ENCODE measurements around the gene PTPRO. TPM values are rescaled to one million over a fixed set of nuclear protein-coding genes. Genes with fewer than 3 reads are reported as not detected.

The PTPRO gene
- under 1 TPM; 0.17 to 0.25 TPM for total RNA-seq

DNA sequence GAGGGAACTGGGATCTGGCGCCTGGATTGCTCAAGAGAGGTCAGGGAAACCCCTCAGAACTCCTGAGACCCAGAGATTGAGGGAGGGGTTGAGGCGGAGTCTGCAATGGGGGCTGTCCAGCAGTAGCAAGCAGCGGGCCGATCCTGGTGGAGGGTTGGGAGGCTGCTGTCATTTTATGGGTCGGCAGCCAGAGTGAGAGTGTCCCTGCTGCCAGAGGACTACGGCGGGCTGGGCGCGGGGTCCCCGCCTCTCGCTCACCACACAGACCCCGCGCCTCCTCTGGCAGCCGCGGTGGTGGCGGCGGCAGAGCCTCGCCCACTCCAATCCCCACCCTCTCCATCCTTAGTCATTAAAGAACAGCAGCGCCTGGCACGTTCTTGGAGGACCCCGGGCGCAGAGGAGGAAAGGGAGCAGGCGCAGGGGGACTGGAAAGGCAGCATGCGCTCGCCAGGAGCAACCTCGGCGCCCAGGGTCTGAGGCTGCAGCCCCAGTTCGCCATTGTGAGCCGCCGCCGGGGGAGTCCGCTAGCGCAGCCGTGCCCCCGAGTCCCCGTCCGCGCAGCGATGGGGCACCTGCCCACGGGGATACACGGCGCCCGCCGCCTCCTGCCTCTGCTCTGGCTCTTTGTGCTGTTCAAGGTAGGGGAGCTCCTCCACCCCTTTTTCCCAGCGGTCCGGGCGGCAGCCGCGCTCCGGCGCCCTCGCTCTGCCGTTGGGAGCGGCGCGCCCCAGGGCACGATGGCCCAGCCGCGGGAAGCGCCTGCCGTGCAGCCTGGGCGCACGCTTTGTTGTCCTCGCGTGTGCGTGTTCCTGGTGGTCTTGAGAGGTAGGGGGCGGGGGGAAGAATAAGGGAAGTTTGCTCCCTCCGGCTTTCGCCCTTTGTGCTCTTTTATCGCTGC is at the start of gene PTPRO:
TSS of gene PTPRO (plus strand) at position 345 of the 898 bp plus-strand sequence.
- H3K27ac Mint-ChIP-seq: no peak within 1 kb of the TSS
- H3K27me3 Mint-ChIP-seq (ENCODE audit: low read depth): peaks cover 29% of the 10 kb centered on the region
- no peaks in the 10 kb centered on the region for H3K36me3 Mint-ChIP-seq (ENCODE audit: low read depth)
- H3K9me3 Mint-ChIP-seq: no peaks in the 10 kb centered on the region
- H3K4me1 Mint-ChIP-seq (ENCODE audit: low read depth): peaks cover 10% of the 10 kb centered on the region
- peak within 1 kb of the TSS; percentile 46 for H3K4me3 Mint-ChIP-seq
- CTCF ChIA-PET: no interaction called here
- intact Hi-C loops (cut with micrococcal nuclease): no loop called here
- no peak for DNase-seq

DNA sequence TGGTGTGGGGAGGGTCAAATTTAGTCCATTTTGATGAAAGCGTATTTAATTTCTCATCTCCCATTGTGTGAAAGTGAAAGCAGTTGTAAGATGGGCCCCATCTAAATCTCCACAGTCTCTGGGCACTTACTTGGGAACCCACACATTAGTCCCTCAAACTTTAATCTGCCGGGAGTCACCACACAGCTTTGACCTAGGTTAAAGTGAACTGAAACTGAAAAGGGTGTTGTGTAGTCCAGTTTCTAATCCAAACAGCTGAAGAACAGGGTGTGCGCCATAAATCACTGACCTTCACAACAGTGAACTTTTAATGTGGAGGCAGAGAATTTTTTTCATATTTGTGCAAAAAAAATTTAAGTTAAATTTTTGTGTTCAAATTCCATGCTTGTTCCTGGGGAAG is 48.4 kb upstream of the PTPRO start:
- Mint-ChIP-seq H3K4me1 (ENCODE audit: low read depth) (peaks cover 1% of the 10 kb centered on the region), H3K9me3 (no peaks in the 10 kb centered on the region), H3K27me3 (ENCODE audit: low read depth) (peaks cover 3% of the 10 kb centered on the region), H3K4me3 (no peak overlapping the region), H3K36me3 (ENCODE audit: low read depth) (no peaks in the 10 kb centered on the region), H3K27ac (no peak overlapping the region)
- intact Hi-C loops (cut with micrococcal nuclease): no loop called here
- no peak for DNase-seq
- CTCF ChIA-PET: interaction anchor here (0.6 kb wide), 1 partner anchor 583 kb away, joined by 4 read pairs; no protein-coding TSS in a partner anchor

DNA sequence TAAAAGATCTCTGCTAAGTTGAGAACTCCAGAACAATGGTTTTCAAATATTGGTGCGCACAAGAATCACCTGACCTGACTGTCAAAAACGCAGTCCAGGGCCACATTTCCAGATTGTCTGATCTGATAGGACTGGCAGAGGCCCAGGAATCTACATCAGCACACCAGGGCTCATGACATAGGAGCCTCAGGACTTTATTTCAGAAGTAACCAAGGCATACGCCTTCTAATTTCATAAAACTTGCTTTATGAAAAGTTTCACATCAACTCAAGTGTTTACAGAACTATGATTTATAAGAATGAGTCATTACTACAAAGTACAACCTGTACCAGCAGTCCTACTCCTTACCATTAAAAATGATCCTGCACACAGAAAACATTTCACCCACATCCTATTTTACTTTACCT is 47.7 kb upstream of the PTPRO start:
- no peaks in the 10 kb centered on the region for H3K9me3 Mint-ChIP-seq
- peaks cover 3% of the 10 kb centered on the region for H3K27me3 Mint-ChIP-seq (ENCODE audit: low read depth)
- no peak overlapping the region for H3K27ac Mint-ChIP-seq
- H3K36me3 Mint-ChIP-seq (ENCODE audit: low read depth): no peaks in the 10 kb centered on the region
- no peak overlapping the region for H3K4me3 Mint-ChIP-seq
- CTCF ChIA-PET: interaction anchor here (0.5 to 3.7 kb wide), 4 partner anchors 26 to 314 kb away, joined by 4 to 21 read pairs (median 6); no protein-coding TSS in a partner anchor
- H3K4me1 Mint-ChIP-seq (ENCODE audit: low read depth): peaks cover 3% of the 10 kb centered on the region
- intact Hi-C loops (cut with micrococcal nuclease): no loop called here
- no peak for DNase-seq

DNA sequence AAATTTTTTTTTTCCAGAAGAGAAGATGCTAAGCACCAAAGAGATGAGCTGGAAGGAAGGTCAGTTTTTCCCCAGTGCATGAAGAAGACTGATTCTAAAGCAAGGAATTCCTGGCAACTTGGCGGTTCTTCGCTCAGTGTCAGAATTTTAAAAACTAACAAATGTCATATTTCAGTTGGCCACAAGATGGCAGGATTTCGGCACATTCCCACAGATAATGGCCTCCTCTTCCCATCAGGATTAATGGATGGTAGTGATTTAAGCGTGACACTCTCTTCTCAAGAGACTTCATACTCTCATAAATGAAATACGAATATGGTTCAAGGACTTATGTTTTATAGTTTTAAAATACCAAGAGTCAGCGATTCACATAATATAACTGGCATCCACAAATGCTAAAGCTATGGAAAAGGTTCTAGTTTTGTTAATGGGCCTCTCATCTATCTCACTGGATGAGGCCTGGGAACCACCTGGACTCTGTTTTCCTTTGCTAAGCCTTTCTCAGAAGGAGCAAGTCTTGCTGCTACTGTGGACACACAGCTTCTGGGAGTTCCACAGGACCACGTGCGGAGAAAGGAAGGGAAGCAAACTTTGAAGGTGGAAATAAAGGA is 46.1 kb upstream of the PTPRO start:
- no peak overlapping the region for H3K27ac Mint-ChIP-seq
- no peak for DNase-seq
- no peak overlapping the region for H3K4me3 Mint-ChIP-seq
- no peaks in the 10 kb centered on the region for H3K9me3 Mint-ChIP-seq
- peaks cover 3% of the 10 kb centered on the region for H3K4me1 Mint-ChIP-seq (ENCODE audit: low read depth)
- no peaks in the 10 kb centered on the region for H3K36me3 Mint-ChIP-seq (ENCODE audit: low read depth)
- H3K27me3 Mint-ChIP-seq (ENCODE audit: low read depth): peaks cover 5% of the 10 kb centered on the region
- intact Hi-C loops (cut with micrococcal nuclease): loop anchor here (1.0 kb wide), 4 partner anchors 246 to 580 kb away; no protein-coding TSS in a partner anchor
- CTCF ChIA-PET: interaction anchor here (0.7 to 4.0 kb wide), 19 partner anchors 9 to 478 kb away, joined by 3 to 26 read pairs (median 5); partner anchors contain the start of gene RERG

DNA sequence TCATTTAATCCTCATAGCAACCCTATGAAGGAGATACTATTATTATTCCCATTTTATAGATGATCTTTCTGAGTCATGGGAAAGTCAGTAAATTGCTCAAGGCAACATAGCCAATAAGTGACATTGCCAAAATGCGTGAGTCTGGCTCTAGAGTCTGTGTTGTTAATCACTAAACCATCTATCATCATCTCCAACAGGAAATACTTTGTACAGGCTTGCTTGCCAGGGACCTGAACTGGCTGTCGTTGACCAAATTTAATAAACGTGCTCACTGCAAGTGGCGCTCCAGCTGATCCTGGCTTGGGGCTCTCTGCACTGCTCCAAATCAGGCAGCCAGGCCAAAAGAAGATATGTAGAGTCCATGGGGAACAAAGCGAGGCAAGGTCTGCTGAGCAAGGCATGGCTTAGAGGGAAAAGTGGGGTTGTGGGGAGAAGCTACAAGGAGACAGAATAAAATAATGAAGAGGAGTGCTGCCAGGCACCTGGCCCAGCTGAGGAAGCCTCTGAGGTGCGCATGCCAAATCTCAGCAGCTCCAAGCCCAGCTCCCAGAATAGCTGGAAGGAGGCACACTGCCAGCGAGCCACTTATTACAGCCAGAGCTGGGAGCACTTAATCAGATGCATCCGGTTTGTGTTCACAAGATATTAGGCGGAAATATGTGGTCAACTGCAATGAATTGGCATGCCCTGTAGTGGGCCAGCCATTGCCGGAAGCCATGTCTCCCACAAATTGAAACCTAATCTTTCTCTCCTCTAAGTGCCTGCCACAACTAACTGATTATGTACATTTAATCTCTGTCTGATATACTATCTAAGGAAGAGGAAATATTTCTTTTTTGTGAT is 43.3 kb upstream of the PTPRO start:
- intact Hi-C loops (cut with micrococcal nuclease): no loop called here
- Mint-ChIP-seq H3K4me3 (no peak overlapping the region), H3K27me3 (ENCODE audit: low read depth) (peaks cover 8% of the 10 kb centered on the region), H3K9me3 (no peaks in the 10 kb centered on the region), H3K36me3 (ENCODE audit: low read depth) (no peaks in the 10 kb centered on the region), H3K27ac (no peak overlapping the region), H3K4me1 (ENCODE audit: low read depth) (peaks cover 3% of the 10 kb centered on the region)
- DNase-seq: no peak
- CTCF ChIA-PET: interaction anchor here (0.8 to 4.0 kb wide), 6 partner anchors 9 to 578 kb away, joined by 3 to 26 read pairs (median 4); no protein-coding TSS in a partner anchor

DNA sequence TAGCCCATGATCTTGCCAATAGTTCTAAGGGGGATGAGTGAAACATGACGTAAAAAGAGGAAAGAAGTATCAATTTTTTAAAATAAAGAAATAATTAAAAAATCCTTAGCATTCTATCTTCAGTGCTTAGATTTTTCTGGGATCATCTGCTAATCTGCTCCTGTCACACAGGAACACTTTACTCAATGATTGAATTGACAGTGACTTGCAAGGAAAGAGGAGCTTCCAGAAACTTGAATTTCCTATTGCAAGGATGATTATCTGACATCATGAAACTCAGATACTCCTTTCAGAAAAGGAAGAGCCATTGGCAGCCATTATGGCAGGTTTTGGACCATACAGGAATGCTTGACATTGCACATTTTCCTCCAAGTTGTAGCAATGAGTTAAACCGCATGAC is 41.4 kb upstream of the PTPRO start:
- DNase-seq: no peak
- Mint-ChIP-seq H3K4me3 (no peak overlapping the region), H3K27ac (no peak overlapping the region), H3K36me3 (ENCODE audit: low read depth) (no peaks in the 10 kb centered on the region), H3K4me1 (ENCODE audit: low read depth) (peaks cover 3% of the 10 kb centered on the region), H3K9me3 (no peaks in the 10 kb centered on the region), H3K27me3 (ENCODE audit: low read depth) (peaks cover 8% of the 10 kb centered on the region)
- CTCF ChIA-PET: interaction anchor here (1.1 to 2.2 kb wide), 2 partner anchors 61 to 303 kb away, joined by 3 to 7 read pairs; no protein-coding TSS in a partner anchor
- intact Hi-C loops (cut with micrococcal nuclease): no loop called here

DNA sequence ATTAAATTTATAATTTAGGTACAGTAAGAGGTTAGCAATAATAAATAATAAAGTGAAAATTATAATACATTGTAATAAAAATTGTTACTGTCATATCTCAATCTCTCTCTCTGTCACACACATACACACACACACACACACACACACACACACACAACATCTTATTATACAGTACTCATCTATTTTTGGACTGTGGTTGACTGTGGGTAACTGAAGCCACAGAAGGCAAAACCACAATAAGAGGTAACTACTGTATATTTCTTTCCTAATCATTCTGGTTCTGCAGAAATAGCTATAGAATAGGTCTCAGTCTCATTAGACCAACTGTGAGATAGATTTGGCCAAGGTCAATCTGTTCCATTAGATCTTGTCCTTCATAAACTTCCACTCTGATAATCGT is 33.1 kb upstream of the PTPRO start:
- H3K4me3 Mint-ChIP-seq: no peak overlapping the region
- CTCF ChIA-PET: interaction anchor here (0.6 kb wide), 1 partner anchor 296 kb away, joined by 3 read pairs; no protein-coding TSS in a partner anchor
- no peaks in the 10 kb centered on the region for H3K36me3 Mint-ChIP-seq (ENCODE audit: low read depth)
- H3K27me3 Mint-ChIP-seq (ENCODE audit: low read depth): peaks cover 2% of the 10 kb centered on the region
- peaks cover 2% of the 10 kb centered on the region for H3K4me1 Mint-ChIP-seq (ENCODE audit: low read depth)
- intact Hi-C loops (cut with micrococcal nuclease): no loop called here
- no peaks in the 10 kb centered on the region for H3K9me3 Mint-ChIP-seq
- no peak overlapping the region for H3K27ac Mint-ChIP-seq
- no peak for DNase-seq

DNA sequence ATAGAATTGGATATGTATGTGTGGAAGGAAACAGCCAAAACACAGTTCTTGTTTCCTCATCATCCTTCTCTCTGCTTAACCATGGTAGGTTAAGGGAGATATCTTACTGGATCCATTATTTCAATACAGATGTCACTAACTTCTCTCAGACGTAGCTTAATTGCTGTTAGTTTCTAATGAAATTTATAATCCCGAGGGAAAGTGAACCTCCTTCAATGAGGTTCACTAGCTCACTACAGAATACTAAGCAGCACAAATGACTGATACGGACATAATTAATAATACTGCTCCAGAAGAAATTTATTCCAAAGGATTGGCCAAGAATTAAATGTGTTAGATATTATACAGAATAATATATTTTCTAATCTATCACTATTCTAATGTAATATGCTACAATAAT is 28.6 kb upstream of the PTPRO start:
- H3K9me3 Mint-ChIP-seq: no peaks in the 10 kb centered on the region
- peaks cover 6% of the 10 kb centered on the region for H3K27me3 Mint-ChIP-seq (ENCODE audit: low read depth)
- H3K4me1 Mint-ChIP-seq (ENCODE audit: low read depth): peaks cover 2% of the 10 kb centered on the region
- no peak overlapping the region for H3K27ac Mint-ChIP-seq
- H3K4me3 Mint-ChIP-seq: no peak overlapping the region
- CTCF ChIA-PET: no interaction called here
- no peak for DNase-seq
- intact Hi-C loops (cut with micrococcal nuclease): no loop called here
- H3K36me3 Mint-ChIP-seq (ENCODE audit: low read depth): no peaks in the 10 kb centered on the region

DNA sequence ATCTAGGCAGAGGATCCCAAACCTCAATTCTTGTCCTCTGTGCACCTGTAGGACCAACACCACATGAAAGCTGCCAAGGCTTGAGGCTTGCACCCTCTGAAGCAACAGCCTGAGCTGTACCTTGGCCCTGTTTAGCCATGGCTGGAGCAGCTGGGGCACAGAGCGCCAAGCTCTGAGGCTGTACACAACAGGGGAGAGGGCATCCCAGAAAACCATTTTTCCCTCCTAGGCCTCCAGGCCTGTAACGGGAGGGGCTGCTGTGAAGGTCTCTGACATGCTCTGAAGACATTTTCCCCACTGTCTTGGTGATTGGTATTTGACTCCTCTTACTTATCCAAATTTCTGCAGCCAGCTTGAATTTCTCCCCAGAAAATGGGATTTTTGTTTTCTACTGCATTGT is 22.4 kb upstream of the PTPRO start:
- intact Hi-C loops (cut with micrococcal nuclease): no loop called here
- Mint-ChIP-seq H3K27ac (no peak overlapping the region), H3K4me3 (no peak overlapping the region), H3K36me3 (ENCODE audit: low read depth) (no peaks in the 10 kb centered on the region), H3K9me3 (peaks cover 14% of the 10 kb centered on the region), H3K4me1 (ENCODE audit: low read depth) (no peaks in the 10 kb centered on the region), H3K27me3 (ENCODE audit: low read depth) (peaks cover 5% of the 10 kb centered on the region)
- DNase-seq: no peak
- CTCF ChIA-PET: no interaction called here

DNA sequence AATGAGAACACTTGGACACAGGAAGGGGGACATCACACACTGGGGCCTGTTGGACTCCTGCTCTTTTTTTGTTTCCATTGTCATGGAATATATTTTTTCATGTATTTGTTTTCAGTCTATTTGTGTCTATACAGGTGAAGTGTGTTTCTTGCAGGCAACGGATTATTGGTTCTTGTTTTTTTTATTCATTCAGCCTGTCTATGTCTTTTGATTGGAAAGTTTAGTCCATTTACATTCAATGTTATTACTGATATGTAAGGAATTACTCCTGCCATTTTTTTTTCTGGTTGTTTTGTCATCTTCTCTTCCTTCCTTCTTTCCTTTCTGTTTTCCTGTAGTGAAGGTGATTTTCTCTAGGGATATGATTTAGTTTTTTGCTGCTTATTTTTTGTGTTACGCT is 18.0 kb upstream of the PTPRO start:
- CTCF ChIA-PET: no interaction called here
- Mint-ChIP-seq H3K4me3 (no peak overlapping the region), H3K4me1 (ENCODE audit: low read depth) (no peaks in the 10 kb centered on the region), H3K36me3 (ENCODE audit: low read depth) (no peaks in the 10 kb centered on the region), H3K9me3 (peaks cover 14% of the 10 kb centered on the region), H3K27me3 (ENCODE audit: low read depth) (no peaks in the 10 kb centered on the region), H3K27ac (no peak overlapping the region)
- no peak for DNase-seq
- intact Hi-C loops (cut with micrococcal nuclease): no loop called here

DNA sequence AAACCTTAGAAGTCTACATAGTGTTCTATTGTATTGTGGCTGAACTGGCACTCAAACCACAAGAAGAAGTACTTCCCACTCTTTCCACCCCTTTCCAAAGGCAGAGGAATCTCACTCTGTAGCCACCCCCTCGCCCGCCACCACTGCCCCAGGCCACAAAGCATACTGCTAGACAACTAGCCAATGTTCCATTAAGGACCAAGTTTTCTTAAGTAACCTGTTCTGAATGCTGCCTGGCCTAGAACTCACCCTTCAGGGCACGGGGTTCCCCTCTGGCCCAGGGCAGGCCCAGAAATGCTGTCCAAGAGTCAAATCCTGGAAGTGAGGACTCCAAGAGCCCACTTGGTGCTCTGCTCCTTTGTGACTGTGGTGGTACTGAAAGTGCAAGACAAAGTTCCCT is 15.7 kb upstream of the PTPRO start:
- Mint-ChIP-seq H3K4me3 (no peak overlapping the region), H3K36me3 (ENCODE audit: low read depth) (no peaks in the 10 kb centered on the region), H3K27me3 (ENCODE audit: low read depth) (peaks cover 2% of the 10 kb centered on the region), H3K4me1 (ENCODE audit: low read depth) (no peaks in the 10 kb centered on the region), H3K9me3 (peaks cover 5% of the 10 kb centered on the region), H3K27ac (no peak overlapping the region)
- no peak for DNase-seq
- intact Hi-C loops (cut with micrococcal nuclease): no loop called here
- CTCF ChIA-PET: no interaction called here

DNA sequence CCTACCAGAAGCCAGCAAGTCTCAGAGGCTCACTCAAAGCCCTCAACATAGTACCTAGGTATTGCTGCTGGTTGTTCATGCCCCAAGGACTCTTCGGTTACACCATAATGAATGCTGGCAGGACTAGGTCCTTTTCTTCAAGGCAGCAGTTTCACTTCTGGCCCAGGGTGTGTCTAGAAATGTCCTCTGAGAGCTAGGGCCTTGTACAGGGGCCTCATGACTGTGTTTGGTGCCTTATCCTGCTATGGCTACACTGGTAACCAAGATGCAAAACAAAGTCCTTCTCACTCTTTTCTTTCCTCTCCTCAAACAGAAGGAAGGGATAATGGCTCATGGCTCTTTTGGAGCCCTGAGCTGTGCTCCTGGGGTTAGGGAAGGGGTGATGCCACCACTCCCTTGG is 15.2 kb upstream of the PTPRO start:
- Mint-ChIP-seq H3K27me3 (ENCODE audit: low read depth) (peaks cover 2% of the 10 kb centered on the region), H3K4me1 (ENCODE audit: low read depth) (no peaks in the 10 kb centered on the region), H3K36me3 (ENCODE audit: low read depth) (no peaks in the 10 kb centered on the region), H3K27ac (no peak overlapping the region), H3K9me3 (peaks cover 5% of the 10 kb centered on the region), H3K4me3 (no peak overlapping the region)
- intact Hi-C loops (cut with micrococcal nuclease): no loop called here
- no peak for DNase-seq
- CTCF ChIA-PET: no interaction called here

All from activated naive CD4-positive, alpha-beta T cell treated with anti-CD3 and anti-CD28 coated beads for 36 hours (primary cell).